GM12878 (cell line): Measurements from ENCODE around the gene LRP1B. TPM values are rescaled to one million over a fixed set of nuclear protein-coding genes. Genes with fewer than 3 reads are reported as not detected.

ENCODE experiments used
- ATAC-seq: fragments of 200-7000 bp; cut with Tn5 transposase; 3 replicates; pipeline ENCODE4 v1.9.1; 2020; ENCODE audit warnings: mild to moderate bottlenecking, moderate library complexity
- BruUV-seq: library from RNA; stranded (reverse); fragments of 400-500 nt; replicated peaks from 2 replicates; lab custom pipeline; 2021; lab: Mats Ljungman, UMichigan
- CTCF ChIA-PET: fragments of 300-600 bp; sonication (Branson Sonifier 250); formaldehyde crosslinking; extraction: SDS; loops from one replicate; lab custom pipeline; 2021; ENCODE audit warnings: inconsistent platforms; lab: Yijun Ruan, JAX
- POLR2A ChIA-PET: fragments of 350-600 bp; formaldehyde crosslinking; extraction: SDS; loops from one replicate; lab custom pipeline; 2021; ENCODE audit warnings: inconsistent platforms; lab: Charles Lee
- RAD21 ChIA-PET: fragments of 300-600 bp; sonication (Branson Sonifier 250); formaldehyde crosslinking; loops from one replicate; lab custom pipeline; 2023; ENCODE audit warnings: antibody characterized with exemption; ENCODE audit not compliant: unreplicated experiment; lab: Charles Lee
- SMC1A ChIA-PET: fragments of 300-600 bp; sonication (Branson Sonifier 250); formaldehyde crosslinking; loops from one replicate; lab custom pipeline; 2023; ENCODE audit not compliant: unreplicated experiment, uncharacterized antibody; lab: Charles Lee
- DNase-seq: peaks from one replicate; pipeline ENCODE4 v3.0.0-alpha.2; 2011; ENCODE audit warnings: low read depth, low spot score
- FAIRE-seq: peaks from 3 replicates; lab custom pipeline; 2011; peaks lifted over from hg19 to GRCh38; lab: Jason Lieb, UNC
- H2AFZ ChIP-seq: 2 replicates; pipeline ENCODE4 v1.6.0; 2011; ENCODE audit warnings: low read depth, low read length, control low read depth; ENCODE audit not compliant: control insufficient read depth
- H3K27ac ChIP-seq: 2 replicates; pipeline ENCODE4 v1.5.1; 2011; ENCODE audit warnings: control low read depth; ENCODE audit not compliant: control insufficient read depth, insufficient read depth
- H3K27me3 ChIP-seq, 2 experiments: replicated peaks in 1 of 2; 2 replicates each; pipeline versions ENCODE4 v1.6.0 to v1.6.1; 2011; ENCODE audit warnings: low read length in 1 of 2; ENCODE audit not compliant: control insufficient read depth in 2 of 2, insufficient read depth in 2 of 2
- H3K36me3 ChIP-seq, 2 experiments: 2 replicates each; pipeline ENCODE4 v1.5.1; 2011; ENCODE audit warnings: low read length in 1 of 2; ENCODE audit not compliant: control insufficient read depth in 2 of 2, insufficient read depth in 2 of 2
- H3K4me1 ChIP-seq: 2 replicates; pipeline ENCODE4 v1.6.1; 2011; ENCODE audit warnings: mild to moderate bottlenecking, low read length, moderate library complexity, mixed read lengths; ENCODE audit not compliant: control insufficient read depth, insufficient read depth
- H3K4me2 ChIP-seq: 2 replicates; pipeline ENCODE4 v1.6.0; 2011; ENCODE audit warnings: control low read depth; ENCODE audit not compliant: control insufficient read depth, insufficient read depth
- H3K4me3 ChIP-seq: fragments of 200-600 bp; sonication (generic); 2 replicates; pipeline ENCODE4 v1.5.1; 2016
- H3K79me2 ChIP-seq: 2 replicates; pipeline ENCODE4 v1.6.0; 2011; ENCODE audit warnings: low read length; ENCODE audit not compliant: control insufficient read depth, insufficient read depth
- H3K9ac ChIP-seq: 2 replicates; pipeline ENCODE4 v1.8.0; 2011; ENCODE audit warnings: low read length, control low read depth, mixed read lengths; ENCODE audit not compliant: control insufficient read depth, insufficient read depth
- H3K9me3 ChIP-seq: replicated peaks from 3 replicates; pipeline ENCODE4 v1.5.1; 2011; ENCODE audit warnings: mild to moderate bottlenecking, low read length; ENCODE audit not compliant: control insufficient read depth, insufficient read depth
- H4K20me1 ChIP-seq: 2 replicates; pipeline ENCODE4 v1.6.0; 2011; ENCODE audit not compliant: control insufficient read depth, insufficient read depth
- BACH1 ChIP-seq: fragments of 450-650 bp; IDR thresholded peaks from 2 replicates; pipeline ENCODE4 v1.6.1; 2017; ENCODE audit warnings: mild to moderate bottlenecking, borderline replicate concordance
- BCL3 ChIP-seq: IDR thresholded peaks from 2 replicates; pipeline ENCODE4 v1.6.1; 2011; ENCODE audit warnings: borderline replicate concordance, low read depth, mild to moderate bottlenecking, moderate library complexity, low read length; ENCODE audit not compliant: insufficient read depth, poor library complexity, severe bottlenecking
- CBFB ChIP-seq: IDR thresholded peaks from 2 replicates; pipeline ENCODE4 v1.6.1; 2016; ENCODE audit warnings: antibody characterized with exemption, low read depth
- CBX3 ChIP-seq: fragments of 200-600 bp; sonication (generic); IDR thresholded peaks from 2 replicates; pipeline ENCODE4 v1.6.1; 2016; ENCODE audit warnings: low read depth, borderline replicate concordance
- CTCF ChIP-seq, 3 experiments: IDR thresholded peaks in 2 of 3; conservative IDR thresholded peaks in 1 of 3; 2 replicates each; pipeline ENCODE4 v1.5.1; 2011; ENCODE audit warnings: low read depth in 3 of 3, low read length in 3 of 3, mild to moderate bottlenecking in 3 of 3, control low read depth in 2 of 3, moderate library complexity in 2 of 3, inconsistent platforms in 1 of 3, mixed read lengths in 1 of 3; ENCODE audit not compliant: control insufficient read depth in 2 of 3, insufficient read depth in 1 of 3; ENCODE audit errors: extremely low read depth in 1 of 3
- EP300 ChIP-seq, 2 experiments: fragments of 150-350 bp in 1 of 2; IDR thresholded peaks; 2 replicates each; pipeline ENCODE4 v1.6.1; 2011 to 2012; ENCODE audit warnings: low read depth in 2 of 2, low read length in 2 of 2, borderline replicate concordance in 1 of 2, improper control_type of control experiment in 1 of 2, inconsistent platforms in 1 of 2; ENCODE audit not compliant: control insufficient read depth in 1 of 2
- ESRRA ChIP-seq: IDR thresholded peaks from 2 replicates; pipeline ENCODE4 v1.6.1; 2012; ENCODE audit warnings: mild to moderate bottlenecking, low read length, improper control_type of control experiment
- MAX ChIP-seq: IDR thresholded peaks from 2 replicates; pipeline ENCODE4 v1.6.1; 2012; ENCODE audit warnings: low read depth, low read length, improper control_type of control experiment
- NBN ChIP-seq: fragments of 450-650 bp; IDR thresholded peaks from 2 replicates; pipeline ENCODE4 v1.6.1; 2016
- SIN3A ChIP-seq: IDR thresholded peaks from 2 replicates; pipeline ENCODE4 v1.6.1; 2012; ENCODE audit warnings: low read depth, low read length, improper control_type of control experiment
- SUZ12 ChIP-seq: fragments of 200-600 bp; sonication (generic); IDR thresholded peaks from one replicate; pipeline ENCODE4 v1.6.1; 2018; ENCODE audit warnings: antibody characterized with exemption, mild to moderate bottlenecking; ENCODE audit not compliant: unreplicated experiment
- TARDBP ChIP-seq: IDR thresholded peaks from 2 replicates; pipeline ENCODE4 v1.6.1; 2016; ENCODE audit warnings: borderline replicate concordance
- whole genome bisulfite sequencing: methylation state at CpG from one replicate; pipeline ENCODE4 v1.1.6; 2016; ENCODE audit warnings: low lambda C conversion rate; ENCODE audit not compliant: insufficient replicate concordance, insufficient coverage; ENCODE audit errors: missing lambda C conversion rate; 5-methylcytosine and 5-hydroxymethylcytosine counted together
- in situ Hi-C: fragments of 300-500 bp; cut with MboI; formaldehyde crosslinking; loops from 9 replicates; pipeline ENCODE4 v1.14.3; 2018; ENCODE audit warnings: mixed read lengths
- intact Hi-C: fragments of 100-400 bp; cut with micrococcal nuclease; formaldehyde crosslinking; loops from one replicate; pipeline ENCODE4 v1.14.2; 2022; ENCODE audit not compliant: unreplicated experiment
- polyA plus RNA-seq, 11 experiments: library from polyadenylated mRNA; depleted of rRNA in 4 of 11; unstranded in 6 of 11; stranded (reverse) in 5 of 11; fragments of >200 nt; fragmentation: Nextera tagmentation in 4 of 11; fragmentation: Illumina TruSeq in 1 of 11; extraction: Ambion mirVana in 4 of 11; extraction: Trizol in 1 of 11; gene quantifications; 1 replicate in 1 of 11; 2 replicates in 10 of 11; pipeline versions ENCODE4 v1.2.1 to v1.2.3, GENCODE V29; 2011 to 2016; ENCODE audit warnings: inconsistent platforms in 2 of 11, missing spikeins in 2 of 11, low read depth in 1 of 11
- total RNA-seq, 4 experiments: library from RNA; depleted of rRNA in 3 of 4; stranded (reverse); fragments of >200 nt in 3 of 4; fragmentation: Illumina TruSeq in 1 of 4; extraction: Trizol in 1 of 4; gene quantifications; 2 replicates each; pipeline versions ENCODE4 v1.2.1 to v1.2.3, GENCODE V29; 2013 to 2021

Gene LRP1B
- total and polyA plus RNA-seq, 10 of the 15 experiments (the other 5 are each of a cell fraction or from before 2014, with no cell fraction given) = under 0.01 to 0.06 (median 0.03) TPM; not detected in 5

- no peak overlapping the region for H3K4me2 ChIP-seq
- no peak overlapping the region for H3K9ac ChIP-seq
- no TSS peak for BruUV-seq
- no peaks in the 10 kb centered on the region for H3K79me2 ChIP-seq
- no peaks in the 10 kb centered on the region for H3K27me3 ChIP-seq
- TF ChIP-seq SUZ12 = no peak
- no peak for TF ChIP-seq ESRRA
- TF ChIP-seq BCL3 = no peak
- no peak for TF ChIP-seq CBX3
- no peak for TF ChIP-seq CBFB
- no peak for TF ChIP-seq BACH1
- no peak for TF ChIP-seq EP300 (IDR thresholded peaks at IDR 0.05; ENCODE audit: borderline replicate concordance in 1 of 2, control insufficient read depth in 1 of 2, low read depth in 2 of 2, low read length in 2 of 2)
- no peak for TF ChIP-seq MAX
- no peak for TF ChIP-seq TARDBP
- no peak for TF ChIP-seq NBN
- no peak for TF ChIP-seq CTCF (IDR thresholded peaks at IDR 0.05 in 2 of 3, conservative IDR thresholded peaks at IDR 0.05 in 1 of 3; ENCODE audit: control insufficient read depth in 2 of 3, extremely low read depth in 1 of 3, insufficient read depth in 1 of 3, low read depth in 3 of 3, low read length in 3 of 3)
- TF ChIP-seq SIN3A = no peak
- no peak overlapping the region for H3K4me3 ChIP-seq
- CTCF ChIA-PET = no interaction called here
- RAD21 ChIA-PET = no interaction called here
- H3K36me3 ChIP-seq = no peaks in the 10 kb centered on the region
- FAIRE-seq = no peak
- in situ Hi-C loops = no loop called here
- H3K9me3 ChIP-seq = no peaks in the 10 kb centered on the region
- POLR2A ChIA-PET = no interaction called here
- no peaks in the 10 kb centered on the region for H4K20me1 ChIP-seq
- intact Hi-C loops = no loop called here
- H3K27ac ChIP-seq = no peak overlapping the region
- 43% methylated on average over 7 of the region's 7 CpGs for whole genome bisulfite sequencing
- H2AFZ ChIP-seq = no peak overlapping the region
- SMC1A ChIA-PET = no interaction called here
- no peak for ATAC-seq
- no peaks in the 10 kb centered on the region for H3K4me1 ChIP-seq
- DNase-seq = no peak
These were observed 1861.8 kb downstream of the LRP1B start for GRCh38 chr2:140269000-140269399.
